ENCODE results near the gene TRIM37.
A peak's percentile ranks its signal among the peaks of the same experiment; 100 is the strongest.
"Not testable (repeated sequence)": the region's sequence is repeated elsewhere in the genome, so short reads cannot be mapped to it uniquely, and the experiment has no call there.

The TRIM37 gene

GRCh38 chr17:59111539-59111938 lies 4.9 kb upstream of the TRIM37 start:
- no peak for DNase-seq

DNA sequence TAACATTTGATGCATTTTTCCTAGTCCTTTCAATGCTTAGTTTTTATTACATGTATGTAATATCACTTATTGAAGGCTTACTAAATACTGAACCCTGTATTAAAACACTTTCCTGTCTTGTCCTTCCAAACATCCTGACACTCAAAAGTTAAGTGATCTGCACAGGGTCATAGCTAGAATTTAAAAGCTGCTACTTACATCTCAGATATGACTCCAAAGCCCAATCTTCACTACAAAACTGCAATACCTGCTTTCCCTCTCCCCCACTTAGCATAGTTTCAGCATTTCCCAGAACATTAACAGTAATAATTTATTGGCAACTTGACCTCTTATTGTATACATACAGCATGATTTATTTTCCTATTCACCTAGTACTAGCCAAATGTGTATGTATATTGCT lies 4.3 kb upstream of the TRIM37 start:
- no peak for DNase-seq

DNA sequence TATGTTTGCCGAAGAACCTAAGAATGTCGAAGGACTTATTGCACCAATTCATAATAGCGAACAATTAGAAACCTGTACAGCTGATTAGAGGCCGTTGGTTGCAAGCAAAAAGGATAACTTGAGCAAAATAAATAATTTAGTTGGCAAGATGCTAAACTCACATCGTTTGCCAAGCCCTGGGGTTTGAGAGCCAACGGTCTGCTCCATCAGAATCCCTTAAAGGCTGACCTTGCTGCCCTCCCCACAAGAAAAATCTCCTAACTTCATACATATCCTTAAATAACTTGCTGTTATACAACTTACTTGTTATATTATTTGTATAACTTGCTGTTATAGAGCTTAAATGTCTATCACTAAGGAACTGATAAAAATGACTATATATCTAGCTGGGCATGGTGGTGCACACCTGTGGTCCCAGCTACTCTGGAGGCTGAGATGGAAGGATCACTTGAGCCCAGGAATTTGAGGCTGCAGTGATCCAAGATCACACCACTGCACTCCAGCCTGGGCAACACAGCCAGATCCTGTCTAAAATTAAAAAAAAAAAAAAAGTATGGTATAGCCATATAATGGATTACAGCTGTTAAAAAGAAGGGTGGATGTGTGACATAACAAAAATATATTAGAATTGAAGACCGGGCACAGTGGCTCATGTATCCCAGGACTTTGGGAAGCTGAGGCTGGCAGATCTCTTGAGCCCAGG lies 1.9 kb upstream of the TRIM37 start:
- no peak for DNase-seq

DNA sequence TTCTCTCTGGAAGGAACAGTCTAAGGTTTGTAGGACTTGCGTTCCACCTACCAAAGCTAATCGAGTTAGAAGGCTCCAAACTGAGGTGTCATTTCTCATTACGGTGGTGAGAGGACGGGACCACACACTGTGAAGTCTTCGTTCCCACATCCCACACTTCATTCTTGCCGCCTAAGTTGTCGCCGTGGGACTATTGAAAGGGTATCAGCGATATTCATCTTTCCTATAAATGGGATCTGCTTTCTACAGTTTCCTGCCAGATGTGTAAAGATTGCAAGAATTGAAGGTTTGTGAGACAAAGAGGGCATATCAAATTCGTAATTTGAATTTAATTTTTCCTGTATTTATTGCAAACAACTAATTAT lies 608 bp upstream of the TRIM37 start:
- no peak for DNase-seq

DNA sequence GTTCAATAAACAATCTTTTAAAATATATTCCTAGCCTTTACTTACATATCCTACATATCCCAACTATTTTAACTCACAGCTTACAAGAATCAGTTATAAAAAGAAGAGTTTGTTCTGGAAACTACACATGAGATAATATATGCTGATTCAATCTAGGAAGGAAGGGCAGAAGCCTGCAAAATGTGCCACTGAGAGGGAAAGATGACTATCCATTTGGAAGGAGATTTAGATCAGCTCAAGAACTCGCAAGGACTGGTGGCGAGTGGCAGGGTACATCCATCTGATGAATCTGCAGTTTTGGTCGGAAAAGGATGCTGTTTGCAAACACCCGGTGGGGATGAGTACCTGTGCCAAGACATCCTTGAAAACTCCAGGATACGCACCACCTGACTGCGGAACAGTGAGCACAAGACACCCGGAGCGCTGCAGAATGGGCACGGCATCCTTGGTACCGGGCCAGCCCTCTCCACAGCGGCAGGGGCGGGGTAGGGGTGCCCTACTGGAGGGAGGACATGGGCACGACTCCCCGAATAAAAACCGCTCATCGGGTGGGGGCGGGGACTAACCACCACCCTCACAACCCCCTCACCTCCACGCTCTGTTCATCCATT lies 723 bp downstream of the TRIM37 start:
- peak; percentile 75 for DNase-seq

- DNase-seq: no peak
Observed at GRCh38 chr17:59101178-59101577, 5.5 kb downstream of the TRIM37 start.

DNA sequence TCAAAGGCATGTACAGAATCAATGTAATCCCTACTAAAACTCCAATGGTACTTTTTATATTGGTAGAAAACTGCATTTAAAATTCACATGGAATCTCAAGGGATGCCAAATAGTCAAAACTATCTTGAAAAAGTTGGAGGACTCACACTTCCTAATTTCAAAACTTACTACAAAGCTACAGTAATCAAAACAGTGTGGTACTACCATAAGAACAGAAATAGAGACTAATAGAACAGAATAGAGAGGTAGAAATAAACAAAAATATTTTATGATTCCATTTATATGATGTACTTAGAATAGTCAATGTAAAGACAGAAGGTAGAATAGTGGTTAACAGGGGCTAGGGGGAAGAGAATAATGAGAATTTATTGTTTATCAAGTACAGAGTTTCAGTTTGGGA lies 8.8 kb downstream of the TRIM37 start:
- DNase-seq: no peak

DNA sequence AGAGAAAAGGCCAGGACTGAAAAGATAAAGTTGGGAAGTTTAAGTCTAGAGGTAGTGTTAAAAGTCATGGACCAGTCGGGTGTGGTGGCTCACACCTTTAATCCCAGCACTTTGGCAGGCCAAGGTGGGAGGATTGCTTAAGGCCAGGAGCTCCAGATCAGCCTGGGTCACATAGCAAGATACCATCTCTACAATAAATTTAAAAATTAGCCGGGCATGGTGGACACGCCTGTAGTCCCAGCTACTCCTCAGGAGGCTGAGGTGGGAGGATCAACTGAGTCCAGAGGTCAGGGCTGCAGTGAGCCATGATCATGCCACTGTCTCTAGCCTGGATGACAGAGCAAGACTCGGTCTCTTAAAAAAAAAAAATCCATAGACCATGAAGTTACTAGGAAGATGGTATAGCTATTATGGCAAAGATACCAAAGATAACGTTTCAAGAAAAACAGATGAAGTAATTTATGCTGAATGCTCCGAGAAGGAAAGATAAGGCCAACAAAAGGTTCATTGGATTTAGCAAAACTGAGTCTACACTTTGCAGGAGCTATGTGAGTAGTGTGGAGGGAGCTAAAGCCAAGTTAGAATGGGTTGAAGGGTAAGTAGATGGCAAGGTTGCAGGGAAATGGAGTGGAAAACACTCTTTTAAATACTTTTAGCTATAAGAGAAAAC lies 11.7 kb downstream of the TRIM37 start:
- no peak for DNase-seq

DNA sequence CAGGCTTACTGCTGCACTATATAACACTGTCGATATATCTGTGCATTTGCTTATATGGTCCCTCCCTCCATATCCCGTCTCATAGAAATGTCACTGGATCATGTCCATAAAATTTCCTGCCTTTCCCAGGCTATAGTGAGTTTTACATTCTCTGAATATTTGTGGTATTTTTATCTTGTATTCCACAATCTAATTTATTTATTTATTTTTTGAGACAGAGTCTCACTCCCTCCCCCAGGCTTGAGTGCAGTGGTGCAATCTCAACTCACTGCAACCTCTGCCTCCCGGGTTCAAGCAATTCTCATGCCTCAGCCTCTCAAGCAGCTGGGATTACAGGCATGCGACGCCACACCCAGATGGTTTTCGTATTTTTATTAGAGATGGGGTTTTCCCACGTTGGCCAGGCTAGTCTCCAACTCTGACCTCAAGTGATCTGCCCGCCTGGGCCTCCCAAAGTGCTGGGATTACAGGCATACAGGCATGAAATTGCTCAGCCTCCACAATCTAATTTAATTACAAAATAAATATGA lies 12.9 kb downstream of the TRIM37 start:
- no peak for DNase-seq

DNA sequence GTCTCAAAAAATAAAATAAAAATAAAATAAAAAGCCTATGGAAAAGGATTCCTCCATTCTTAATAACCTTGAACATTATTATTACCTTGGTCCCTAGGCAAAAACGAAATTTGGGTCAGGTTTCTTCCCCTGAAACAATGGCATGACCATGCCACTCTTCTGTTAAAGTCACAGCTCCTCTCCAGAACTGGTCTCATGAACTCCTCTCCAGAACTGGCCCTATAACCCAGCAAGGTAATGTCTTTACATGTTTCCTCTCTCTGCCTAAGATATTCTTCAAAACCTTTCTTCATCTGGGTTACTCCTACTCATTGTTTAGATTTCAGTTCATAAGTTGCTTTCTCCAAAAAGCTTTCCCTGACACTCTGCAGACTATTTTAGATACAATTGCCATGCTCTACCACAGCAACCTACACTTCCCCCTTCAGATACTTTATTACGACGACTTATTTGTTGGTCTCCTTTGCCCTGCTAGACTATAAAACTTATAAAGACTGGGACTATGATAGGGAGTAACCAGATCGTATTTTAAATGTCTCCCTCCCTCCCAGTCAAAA lies 13.5 kb downstream of the TRIM37 start:
- no peak for DNase-seq

DNA sequence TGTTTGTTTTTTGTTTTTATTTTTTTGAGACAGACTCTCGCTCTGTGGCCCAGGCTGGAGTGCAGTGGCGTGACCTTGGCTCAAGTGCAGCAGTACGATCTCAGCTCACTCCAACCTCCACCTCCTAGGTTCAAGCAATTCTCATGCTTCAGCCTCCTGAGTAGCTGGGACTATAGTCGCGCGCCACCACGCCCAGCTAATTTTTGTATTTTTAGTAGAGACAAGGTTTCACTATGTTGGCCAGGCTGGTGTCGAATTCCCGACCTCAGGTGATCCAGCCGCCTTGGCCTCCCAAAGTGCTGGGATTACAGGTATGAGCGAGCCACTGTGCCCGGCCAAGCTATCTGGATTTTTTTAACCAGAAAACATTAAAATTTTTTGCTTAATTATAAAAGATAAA lies 16.1 kb downstream of the TRIM37 start:
- DNase-seq: not testable (repeated sequence)

GRCh38 chr17:59084154-59084553 lies 22.5 kb downstream of the TRIM37 start:
- DNase-seq: no peak

- DNase-seq: no peak
Observed at GRCh38 chr17:59074494-59074893, 32.2 kb downstream of the TRIM37 start.

GRCh38 chr17:59073972-59074371 lies 32.7 kb downstream of the TRIM37 start:
- DNase-seq: no peak

GRCh38 chr17:59069856-59070255 lies 36.8 kb downstream of the TRIM37 start:
- DNase-seq: no peak

GRCh38 chr17:59067756-59068155 lies 38.9 kb downstream of the TRIM37 start:
- DNase-seq: no peak

DNA sequence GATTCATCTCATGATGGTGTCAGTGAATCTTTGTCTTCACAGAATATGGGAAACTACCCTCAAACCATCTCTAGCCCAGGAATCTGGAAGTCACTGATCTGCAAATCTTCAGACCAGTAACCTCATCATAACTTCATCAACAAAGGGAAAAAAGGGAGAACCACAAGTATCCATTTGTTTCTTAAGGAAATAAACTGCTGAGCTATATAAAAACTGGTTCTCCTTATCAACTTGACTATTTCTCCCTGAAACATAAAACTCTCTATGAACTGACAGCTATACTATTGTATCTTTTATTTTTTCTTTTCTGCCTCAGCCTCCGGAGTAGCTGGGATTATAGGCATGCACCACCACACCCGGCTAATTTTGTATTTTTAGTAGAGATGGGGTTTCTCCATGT lies 39.3 kb downstream of the TRIM37 start:
- no peak for DNase-seq

- DNase-seq: no peak
Observed at GRCh38 chr17:59062509-59062908, 44.2 kb downstream of the TRIM37 start.

DNA sequence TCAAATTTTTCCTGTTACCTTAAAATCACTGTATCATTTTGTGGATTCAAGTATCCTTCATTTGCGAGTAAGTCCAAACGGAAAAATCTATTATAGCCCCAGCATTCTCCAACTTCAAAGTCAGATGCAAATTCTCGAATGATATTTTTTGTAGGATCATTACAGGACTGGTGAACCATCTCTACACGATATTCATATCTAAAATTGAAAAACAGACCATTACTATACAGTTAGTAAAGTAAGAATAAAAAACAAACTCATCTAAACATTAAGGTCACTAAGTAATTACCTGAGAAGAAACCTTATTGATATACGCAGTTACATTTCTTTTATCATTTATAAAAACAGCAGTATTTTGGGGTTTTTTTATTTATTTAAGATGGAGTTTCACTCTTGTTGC lies 49.8 kb downstream of the TRIM37 start:
- no peak for DNase-seq

GRCh38 chr17:59049798-59050197 lies 56.9 kb downstream of the TRIM37 start:
- DNase-seq: no peak

- DNase-seq: no peak
Observed at GRCh38 chr17:59047616-59048015, 59.1 kb downstream of the TRIM37 start.

- DNase-seq: no peak
Observed at GRCh38 chr17:59046192-59046591, 60.5 kb downstream of the TRIM37 start.

GRCh38 chr17:59038734-59039133 lies 67.9 kb downstream of the TRIM37 start:
- no peak for DNase-seq

- DNase-seq: no peak
Observed at GRCh38 chr17:59037960-59038359, 68.7 kb downstream of the TRIM37 start.
